CD4-positive, alpha-beta T cell (primary cell): ENCODE measurements around the gene MACROD2. TPM values are rescaled to one million over a fixed set of nuclear protein-coding genes. Genes with fewer than 3 reads are reported as not detected.

ENCODE experiments used
- ATAC-seq: fragments of 200-7000 bp; cut with Tn5 transposase; one replicate; pipeline ENCODE4 v1.10.0; 2022; ENCODE audit warnings: mild to moderate bottlenecking; ENCODE audit not compliant: poor library complexity
- CTCF ChIA-PET: fragments of 350-600 bp; sonication (Branson Sonifier 250); formaldehyde crosslinking; loops from one replicate; lab custom pipeline; 2021; ENCODE audit warnings: antibody characterized with exemption, inconsistent platforms; lab: Charles Lee
- POLR2A ChIA-PET: fragments of 350-600 bp; sonication (Branson Sonifier 250); formaldehyde crosslinking; loops from one replicate; lab custom pipeline; 2021; ENCODE audit warnings: antibody characterized with exemption, inconsistent platforms; lab: Charles Lee
- DNase-seq, 14 experiments: peaks; one replicate each; pipeline ENCODE4 v3.0.0-alpha.2; 2013 to 2020; ENCODE audit warnings: mixed read lengths in 2 of 14
- H3K27ac ChIP-seq, 2 donors: one replicate each; pipeline versions ENCODE4 v1.5.1 to v1.7.0; 2013; ENCODE audit warnings: low read length in 2 of 2, low read depth in 1 of 2, mild to moderate bottlenecking in 1 of 2
- H3K27me3 ChIP-seq, 2 experiments: 1 replicate in 1 of 2; 2 replicates in 1 of 2; pipeline versions ENCODE4 v1.6.1 to v1.7.0; 2013; ENCODE audit warnings: low read length in 2 of 2, control low read depth in 1 of 2, mild to moderate bottlenecking in 1 of 2, moderate library complexity in 1 of 2; ENCODE audit not compliant: insufficient read depth in 2 of 2, control insufficient read depth in 1 of 2
- H3K36me3 ChIP-seq: one replicate; pipeline ENCODE4 v1.6.1; 2013; ENCODE audit warnings: low read length, control low read depth; ENCODE audit not compliant: insufficient read depth
- H3K4me1 ChIP-seq: one replicate; pipeline ENCODE4 v1.6.1; 2013; ENCODE audit warnings: low read length, control low read depth; ENCODE audit not compliant: insufficient read depth
- H3K4me3 ChIP-seq: one replicate; pipeline ENCODE4 v1.5.1; 2013; ENCODE audit warnings: mild to moderate bottlenecking, low read length, moderate library complexity
- H3K9me3 ChIP-seq, 2 experiments: 1 replicate in 1 of 2; 2 replicates in 1 of 2; pipeline versions ENCODE4 v1.6.1 to v1.7.0; 2013; ENCODE audit warnings: low read length in 2 of 2, mild to moderate bottlenecking in 2 of 2, control low read depth in 1 of 2, moderate library complexity in 1 of 2; ENCODE audit not compliant: control insufficient read depth in 1 of 2, insufficient read depth in 1 of 2
- H3K27ac Mint-ChIP-seq: one replicate; pipeline ENCODE4 v1.8.0; 2020; ENCODE audit warnings: mixed read lengths
- H3K27me3 Mint-ChIP-seq: one replicate; pipeline ENCODE4 v1.8.0; 2021; ENCODE audit warnings: mixed read lengths
- H3K36me3 Mint-ChIP-seq: one replicate; pipeline ENCODE4 v1.8.0; 2021; ENCODE audit warnings: low read depth, mixed read lengths
- H3K4me1 Mint-ChIP-seq: one replicate; pipeline ENCODE4 v1.8.0; 2021; ENCODE audit warnings: low read depth, mixed read lengths
- H3K4me3 Mint-ChIP-seq: one replicate; pipeline ENCODE4 v1.8.0; 2020; ENCODE audit warnings: mild to moderate bottlenecking, mixed read lengths
- H3K9me3 Mint-ChIP-seq: one replicate; pipeline ENCODE4 v1.8.0; 2020; ENCODE audit warnings: mixed read lengths
- CTCF ChIP-seq: fragments of 200-600 bp; IDR thresholded peaks from one replicate; pipeline ENCODE4 v1.8.0; 2022; ENCODE audit warnings: antibody characterized with exemption, mild to moderate bottlenecking
- intact Hi-C, 2 experiments: fragments of 100-400 bp; cut with DNase I in 1 of 2; cut with micrococcal nuclease in 1 of 2; formaldehyde crosslinking; loops; one replicate each; pipeline versions ENCODE4 v1.15.1 to v1.9.0; 2023 to 2025; cut with DNase I, micrococcal nuclease
- total RNA-seq, 174 experiments: library from RNA in 2 of 174; stranded (reverse) in 2 of 174; gene quantifications; one replicate each; pipeline ENCODE4 v1.2.3 and lab custom pipeline; 2021 to 2026

The MACROD2 gene
- total RNA-seq, 2 experiments from 2014 or later = not detected

- Histone ChIP-seq H3K27me3 (no peaks in the 10 kb centered on the region), H3K36me3 (no peaks in the 10 kb centered on the region), H3K9me3 (peaks cover 0 to 3% of the 10 kb centered on the region in 2 experiments), H3K4me1 (no peaks in the 10 kb centered on the region), H3K4me3 (no peak overlapping the region), H3K27ac (no peak overlapping the region)
- H3K9me3 Mint-ChIP-seq = peaks cover 4% of the 10 kb centered on the region
- no peak for DNase-seq
- no peaks in the 10 kb centered on the region for H3K27me3 Mint-ChIP-seq
- no peaks in the 10 kb centered on the region for H3K36me3 Mint-ChIP-seq
- ChIA-PET CTCF (no interaction called here), POLR2A (no interaction called here)
- no peak for TF ChIP-seq CTCF
- no peak for ATAC-seq
- no peak overlapping the region for H3K27ac Mint-ChIP-seq
- intact Hi-C loops = no loop called here
- H3K4me3 Mint-ChIP-seq = no peak overlapping the region
- H3K4me1 Mint-ChIP-seq = no peaks in the 10 kb centered on the region
Observed at GRCh38 chr20:15854911-15855310, 1859.6 kb downstream of the MACROD2 start.

- Mint-ChIP-seq H3K4me1 (no peaks in the 10 kb centered on the region), H3K4me3 (no peak overlapping the region), H3K27ac (no peak overlapping the region), H3K27me3 (no peaks in the 10 kb centered on the region), H3K9me3 (no peaks in the 10 kb centered on the region), H3K36me3 (no peaks in the 10 kb centered on the region)
- ATAC-seq (no peak), DNase-seq (no peak)
- no peak overlapping the region for H3K4me3 ChIP-seq
- intact Hi-C loops = no loop called here
- H3K4me1 ChIP-seq = no peaks in the 10 kb centered on the region
- CTCF ChIA-PET = no interaction called here
- no peaks in the 10 kb centered on the region for H3K36me3 ChIP-seq
- no peak for TF ChIP-seq CTCF
- no peaks in the 10 kb centered on the region for H3K27me3 ChIP-seq
- POLR2A ChIA-PET = no interaction called here
- no peaks in the 10 kb centered on the region for H3K9me3 ChIP-seq
- H3K27ac ChIP-seq = no peak overlapping the region
Observed at GRCh38 chr20:15857173-15857784, 1862.0 kb downstream of the MACROD2 start.

- ChIA-PET POLR2A (no interaction called here), CTCF (no interaction called here)
- H3K4me1 Mint-ChIP-seq = no peaks in the 10 kb centered on the region
- Histone ChIP-seq H3K9me3 (no peaks in the 10 kb centered on the region), H3K27me3 (no peaks in the 10 kb centered on the region), H3K36me3 (no peaks in the 10 kb centered on the region), H3K27ac (no peak overlapping the region), H3K4me1 (no peaks in the 10 kb centered on the region), H3K4me3 (no peak overlapping the region)
- no peaks in the 10 kb centered on the region for H3K27me3 Mint-ChIP-seq
- no peak for DNase-seq
- intact Hi-C loops = no loop called here
- no peak for ATAC-seq
- H3K36me3 Mint-ChIP-seq = no peaks in the 10 kb centered on the region
- no peak for TF ChIP-seq CTCF
- H3K9me3 Mint-ChIP-seq = no peaks in the 10 kb centered on the region
- H3K27ac Mint-ChIP-seq = no peak overlapping the region
- H3K4me3 Mint-ChIP-seq = no peak overlapping the region
Observed at GRCh38 chr20:15859061-15859460, 1863.7 kb downstream of the MACROD2 start.
